ENCODE measurements around the gene FLOT2. TPM values are rescaled to one million over a fixed set of nuclear protein-coding genes. Genes with fewer than 3 reads are reported as not detected.
"Not testable (repeated sequence)": the region's sequence is repeated elsewhere in the genome, so short reads cannot be mapped to it uniquely, and the experiment has no call there.

Gene FLOT2
- total RNA-seq, 1 experiment from 2014 or later = 44.7 TPM

GRCh38 chr17:28878981-28879380 is 18.6 kb downstream of the FLOT2 start:
- peak; percentile 38 to 58 for DNase-seq
- H3K36me3 ChIP-seq = no peaks in the 10 kb centered on the region; the same call in 1 of the 2 replicates
- H3K27ac ChIP-seq = no peak overlapping the region
- H3K4me1 ChIP-seq = no peaks in the 10 kb centered on the region
- no peak overlapping the region for H3K4me3 ChIP-seq
- H3K27me3 ChIP-seq = no peaks in the 10 kb centered on the region
- no peaks in the 10 kb centered on the region for H3K9me3 ChIP-seq (replicated peaks)

DNA sequence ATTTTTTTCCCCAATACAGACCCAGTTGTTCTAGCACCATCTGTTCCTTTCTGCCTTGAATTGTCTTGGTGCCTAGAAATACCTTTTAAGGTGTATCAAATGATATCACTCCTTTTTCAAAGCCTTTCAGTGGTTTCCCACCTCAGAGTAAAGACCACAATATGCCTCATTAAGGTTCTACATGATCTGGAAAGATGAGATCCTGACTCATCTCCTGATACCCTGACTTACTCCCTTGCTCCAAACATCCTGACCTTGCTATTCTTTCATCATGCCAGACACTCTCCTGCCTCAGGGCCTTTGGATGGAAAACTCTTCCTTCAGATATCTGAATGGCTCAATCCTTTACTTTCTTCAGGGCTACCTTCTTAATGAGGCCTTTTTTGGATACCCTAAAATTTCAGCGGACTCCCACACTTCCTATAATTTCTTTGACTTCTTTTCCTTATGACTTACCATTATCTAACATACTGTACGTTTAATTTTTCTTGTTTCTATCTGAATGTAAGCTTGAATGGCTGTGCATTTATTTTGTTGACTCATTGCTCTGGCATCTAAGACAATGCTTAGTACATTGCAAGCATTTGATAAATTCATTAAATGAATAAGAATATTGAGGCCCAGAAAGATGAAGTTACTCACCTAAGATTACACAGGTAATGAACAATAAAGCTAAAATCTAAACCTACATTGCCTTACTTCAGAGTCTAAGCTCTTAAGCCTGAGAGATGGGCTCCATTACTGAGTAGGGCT is 19.2 kb downstream of the FLOT2 start:
- H3K27ac ChIP-seq = no peak overlapping the region
- no peak overlapping the region for H3K4me3 ChIP-seq
- no peak for DNase-seq
- no peaks in the 10 kb centered on the region for H3K9me3 ChIP-seq (replicated peaks)
- no peaks in the 10 kb centered on the region for H3K4me1 ChIP-seq
- no peaks in the 10 kb centered on the region; the same call in 1 of the 2 replicates for H3K36me3 ChIP-seq
- no peaks in the 10 kb centered on the region for H3K27me3 ChIP-seq

GRCh38 chr17:28877150-28877711 is 20.3 kb downstream of the FLOT2 start:
- H3K36me3 ChIP-seq; H3K27ac ChIP-seq; H3K4me3 ChIP-seq; DNase-seq; H3K9me3 ChIP-seq (replicated peaks); H3K27me3 ChIP-seq; H3K4me1 ChIP-seq: not testable (repeated sequence)

GRCh38 chr17:28875848-28876550 is 21.5 kb downstream of the FLOT2 start:
- no peak overlapping the region for H3K27ac ChIP-seq
- H3K4me1 ChIP-seq = 0 out of 2 replicates have a peak, but pooled peaks cover 3% of the 10 kb centered on the region
- no peaks in the 10 kb centered on the region; the same call in 1 of the 2 replicates for H3K36me3 ChIP-seq
- no peaks in the 10 kb centered on the region for H3K9me3 ChIP-seq (replicated peaks)
- peak in 1 of 2 experiments; percentile 42 for DNase-seq
- H3K27me3 ChIP-seq = no peaks in the 10 kb centered on the region
- no peak overlapping the region for H3K4me3 ChIP-seq

- no peak for DNase-seq
- Histone ChIP-seq H3K9me3 (replicated peaks) (no peaks in the 10 kb centered on the region), H3K27me3 (no peaks in the 10 kb centered on the region), H3K36me3 (no peaks in the 10 kb centered on the region), H3K4me1 (0 out of 2 replicates have a peak, but pooled peaks cover 3% of the 10 kb centered on the region), H3K27ac (no peak overlapping the region), H3K4me3 (no peak overlapping the region)
Observed at GRCh38 chr17:28874750-28875149, 22.8 kb downstream of the FLOT2 start.

GRCh38 chr17:28873839-28874238 is 23.7 kb downstream of the FLOT2 start:
- Histone ChIP-seq H3K27me3 (no peaks in the 10 kb centered on the region), H3K4me3 (no peak overlapping the region), H3K36me3 (no peaks in the 10 kb centered on the region), H3K9me3 (replicated peaks) (no peaks in the 10 kb centered on the region), H3K4me1 (0 out of 2 replicates have a peak, but pooled peaks cover 3% of the 10 kb centered on the region), H3K27ac (no peak overlapping the region)
- DNase-seq = no peak

- peak in 1 of 2 experiments; percentile 55 for DNase-seq
- no peaks in the 10 kb centered on the region for H3K9me3 ChIP-seq (replicated peaks)
- no peak overlapping the region for H3K27ac ChIP-seq
- H3K36me3 ChIP-seq = no peaks in the 10 kb centered on the region
- H3K4me3 ChIP-seq = no peak overlapping the region
- H3K4me1 ChIP-seq = 0 out of 2 replicates have a peak, but pooled peaks cover 3% of the 10 kb centered on the region
- no peaks in the 10 kb centered on the region for H3K27me3 ChIP-seq
Observed at GRCh38 chr17:28871056-28871579, 26.4 kb downstream of the FLOT2 start.

DNA sequence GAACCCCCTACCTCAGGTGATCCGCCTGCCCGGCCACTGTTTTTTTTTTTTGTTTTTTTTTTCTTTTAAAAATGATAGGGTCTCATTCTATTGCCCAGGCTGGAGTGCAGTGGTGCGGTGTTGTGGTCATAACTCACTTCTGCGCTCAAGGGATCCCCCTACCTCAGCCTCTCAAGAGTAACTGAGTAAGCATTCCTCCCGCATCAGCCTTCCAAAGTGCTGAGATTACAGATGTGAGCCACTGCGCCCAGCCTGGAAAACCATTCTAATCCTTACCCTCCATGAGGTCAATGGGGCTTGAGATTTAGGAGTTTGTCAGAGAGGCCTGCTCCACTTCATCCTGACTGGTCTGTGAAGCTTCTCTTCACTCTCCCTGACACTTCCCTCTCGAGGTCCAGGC is 30.3 kb downstream of the FLOT2 start:
- Histone ChIP-seq H3K27ac (no peak overlapping the region), H3K9me3 (replicated peaks) (no peaks in the 10 kb centered on the region), H3K36me3 (no peaks in the 10 kb centered on the region), H3K4me3 (no peak overlapping the region), H3K4me1 (0 out of 2 replicates have a peak, but pooled peaks cover 3% of the 10 kb centered on the region), H3K27me3 (no peaks in the 10 kb centered on the region)
- DNase-seq = no peak

DNA sequence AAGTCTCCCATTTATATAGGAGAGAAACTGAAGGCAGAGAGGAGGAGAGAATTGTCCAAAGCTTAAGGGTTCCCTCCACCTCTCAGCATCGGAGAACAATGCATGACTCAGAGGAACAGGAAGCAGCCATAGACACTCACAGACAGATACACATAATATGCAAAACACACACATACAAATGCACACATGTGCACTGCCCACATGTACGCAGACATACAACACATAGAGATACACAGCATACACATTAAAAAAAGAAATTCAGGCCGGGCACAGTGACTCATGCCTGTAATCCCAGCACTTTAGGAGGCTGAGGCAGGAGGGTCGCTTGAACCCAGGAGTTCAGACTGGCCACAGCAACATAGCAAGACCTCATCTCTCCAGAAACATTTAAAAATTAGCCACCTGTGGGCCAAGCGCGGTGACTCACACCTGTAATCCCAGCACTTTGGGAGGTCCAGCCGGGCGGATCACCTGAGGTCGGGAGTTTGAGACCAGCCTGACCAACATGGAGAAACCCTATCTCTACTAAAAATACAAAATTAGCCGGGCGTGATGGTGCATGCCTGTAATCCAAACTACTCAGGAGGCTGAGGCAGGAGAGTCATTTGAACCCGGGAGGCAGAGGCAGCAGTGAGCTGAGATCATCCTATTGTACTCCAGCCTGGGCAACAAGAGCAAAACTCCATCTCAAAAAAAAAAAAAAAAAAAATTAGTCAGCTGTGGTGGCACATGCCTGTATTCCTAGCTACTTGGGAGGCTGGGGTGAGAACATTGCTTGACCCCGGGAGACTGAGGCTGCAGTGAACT is 31.4 kb downstream of the FLOT2 start:
- H3K4me3 ChIP-seq = no peak overlapping the region
- H3K27ac ChIP-seq = no peak overlapping the region
- no peak for DNase-seq
- no peaks in the 10 kb centered on the region for H3K36me3 ChIP-seq
- H3K9me3 ChIP-seq (replicated peaks) = no peaks in the 10 kb centered on the region
- no peaks in the 10 kb centered on the region for H3K27me3 ChIP-seq
- 0 out of 2 replicates have a peak, but pooled peaks cover 2% of the 10 kb centered on the region for H3K4me1 ChIP-seq

GRCh38 chr17:28864991-28865849 is 32.3 kb downstream of the FLOT2 start:
- no peak for DNase-seq
- Histone ChIP-seq H3K4me1 (no peaks in the 10 kb centered on the region), H3K27me3 (no peaks in the 10 kb centered on the region), H3K9me3 (replicated peaks) (no peaks in the 10 kb centered on the region), H3K36me3 (peaks cover 5% of the 10 kb centered on the region; the same call in 1 of the 2 replicates), H3K27ac (no peak overlapping the region), H3K4me3 (no peak overlapping the region)

DNA sequence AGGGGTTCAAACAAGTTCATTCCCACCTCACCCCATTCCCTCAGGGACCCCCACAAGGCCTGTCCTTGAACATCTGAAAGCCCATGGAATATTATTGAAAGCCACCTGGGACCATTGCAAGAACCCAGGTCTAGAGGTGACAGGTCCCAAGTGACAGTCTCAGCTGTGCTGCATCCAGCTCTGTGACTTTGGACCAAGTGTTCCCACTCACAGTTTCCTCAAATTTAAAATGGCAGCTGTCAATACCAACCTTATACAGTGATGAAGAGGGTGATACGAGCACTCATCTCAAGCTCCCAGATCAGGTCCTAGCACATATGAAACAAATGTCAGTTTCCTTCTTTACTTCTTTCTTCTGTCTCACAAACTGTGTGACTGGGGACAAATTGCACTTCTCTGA is 33.6 kb downstream of the FLOT2 start:
- Histone ChIP-seq H3K27me3 (no peaks in the 10 kb centered on the region), H3K27ac (no peak overlapping the region), H3K36me3 (peaks cover 10% of the 10 kb centered on the region; the same call in 1 of the 2 replicates), H3K4me3 (no peak overlapping the region), H3K4me1 (no peaks in the 10 kb centered on the region), H3K9me3 (replicated peaks) (no peaks in the 10 kb centered on the region)
- no peak for DNase-seq

DNA sequence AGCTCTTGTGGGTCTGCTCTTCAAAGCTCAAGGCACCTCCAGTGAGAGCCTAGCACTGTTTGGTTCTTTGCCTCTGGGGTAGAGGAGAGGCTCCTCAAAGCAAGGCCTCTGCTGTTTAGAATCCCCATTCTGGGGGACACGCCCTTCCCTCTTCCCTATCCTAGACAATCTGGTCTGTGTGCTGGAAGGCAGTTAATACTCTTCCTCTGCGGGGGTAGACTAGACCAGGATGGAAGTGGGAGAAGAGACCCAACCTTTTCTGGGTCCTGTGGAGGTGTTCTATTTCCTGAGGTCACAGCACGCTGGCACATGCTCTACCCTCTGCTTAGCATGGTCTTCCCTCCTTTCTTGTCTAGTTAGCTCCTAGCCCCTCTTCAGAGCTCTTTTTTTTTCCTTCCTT is 35.0 kb downstream of the FLOT2 start:
- Histone ChIP-seq H3K36me3 (peaks cover 24% of the 10 kb centered on the region), H3K4me3 (no peak overlapping the region), H3K27ac (no peak overlapping the region), H3K9me3 (replicated peaks) (no peaks in the 10 kb centered on the region), H3K4me1 (no peaks in the 10 kb centered on the region), H3K27me3 (no peaks in the 10 kb centered on the region)
- no peak for DNase-seq

DNA sequence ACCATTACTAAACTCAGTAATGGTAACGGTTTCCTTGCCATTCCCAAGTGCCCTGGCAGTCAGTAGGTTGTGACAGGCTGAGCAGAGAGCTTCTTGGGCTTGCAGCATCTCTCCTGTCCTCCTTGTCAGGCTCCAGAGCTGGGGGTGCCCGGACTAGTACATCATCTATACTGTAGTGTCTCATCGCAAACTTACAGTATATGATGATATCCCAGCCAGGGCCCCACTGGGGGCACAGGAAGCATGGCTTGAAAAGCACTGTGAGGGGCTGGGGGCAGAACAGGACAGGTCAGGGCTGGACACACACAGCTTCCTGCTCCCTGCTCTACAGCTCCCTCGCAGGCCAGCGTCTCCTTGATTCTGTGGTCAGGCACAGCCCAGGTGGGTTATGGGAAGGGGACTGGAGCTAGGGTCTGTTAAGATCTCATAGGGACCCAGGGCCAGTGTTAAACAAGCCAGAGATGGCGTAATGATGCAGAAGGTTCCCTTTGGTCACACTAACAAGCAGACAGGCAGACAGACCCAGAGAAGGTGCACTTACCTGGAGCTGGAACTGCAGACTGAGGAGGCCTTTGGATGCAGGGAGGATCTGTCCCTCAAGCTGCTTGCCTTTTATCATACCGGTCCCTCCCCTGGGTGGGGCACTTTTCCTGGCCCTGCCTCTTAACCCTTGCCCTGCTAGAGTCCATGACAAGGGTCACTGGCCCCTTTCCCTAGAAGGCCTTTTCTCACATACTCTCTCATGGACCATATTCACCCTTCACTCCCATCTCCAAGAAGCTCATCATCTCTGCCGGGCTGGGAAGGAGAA is 35.9 kb downstream of the FLOT2 start:
- no peaks in the 10 kb centered on the region for H3K27me3 ChIP-seq
- no peak overlapping the region for H3K27ac ChIP-seq
- peaks cover 29% of the 10 kb centered on the region for H3K36me3 ChIP-seq
- no peak overlapping the region for H3K4me3 ChIP-seq
- DNase-seq = no peak
- H3K9me3 ChIP-seq (replicated peaks) = no peaks in the 10 kb centered on the region
- H3K4me1 ChIP-seq = no peaks in the 10 kb centered on the region
